Measurements from ENCODE around the gene POP4.

The POP4 gene

DNA sequence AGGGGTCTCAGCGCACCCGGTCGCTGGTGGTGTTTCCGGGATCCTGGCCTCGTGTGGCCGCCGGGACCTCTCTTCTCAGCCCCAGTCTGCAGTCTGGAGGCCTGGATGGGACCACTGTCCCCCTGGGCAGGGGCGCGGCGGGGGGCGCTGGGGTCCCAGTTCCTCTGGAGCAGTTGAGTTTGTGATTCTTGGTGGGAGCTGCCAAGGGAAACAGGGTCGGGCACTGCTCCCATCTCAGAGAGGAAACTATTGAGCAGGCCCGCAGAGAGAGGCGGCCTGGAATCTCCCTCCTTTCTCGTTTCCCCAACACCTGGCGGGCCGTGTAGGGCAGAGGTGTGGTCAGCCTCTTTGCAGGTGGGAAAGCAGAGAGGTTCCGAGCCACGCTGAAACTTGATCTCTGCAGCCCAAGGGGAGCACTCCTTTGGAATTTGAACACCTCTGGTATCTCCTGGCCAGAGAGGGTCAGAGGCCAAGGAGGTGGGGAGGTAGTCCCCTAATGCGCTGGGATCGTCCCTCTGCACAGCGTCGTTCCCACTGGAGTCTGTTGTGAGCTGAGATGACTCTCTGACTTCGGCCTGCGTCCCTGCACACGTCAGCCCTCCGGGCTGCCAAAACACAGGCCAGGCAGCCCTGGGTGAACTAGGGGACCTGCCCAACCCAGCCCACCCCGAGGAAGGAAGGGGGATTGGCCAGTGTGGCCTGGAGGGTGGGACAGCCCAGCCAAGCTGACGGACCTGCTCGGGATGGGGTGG lies 59.9 kb downstream of the POP4 start (continued):
- no peak for TF ChIP-seq ZNF2 (tag by site-specific recombination; IDR thresholded peaks at IDR 0.05)
- TF ChIP-seq, protein P1, sequence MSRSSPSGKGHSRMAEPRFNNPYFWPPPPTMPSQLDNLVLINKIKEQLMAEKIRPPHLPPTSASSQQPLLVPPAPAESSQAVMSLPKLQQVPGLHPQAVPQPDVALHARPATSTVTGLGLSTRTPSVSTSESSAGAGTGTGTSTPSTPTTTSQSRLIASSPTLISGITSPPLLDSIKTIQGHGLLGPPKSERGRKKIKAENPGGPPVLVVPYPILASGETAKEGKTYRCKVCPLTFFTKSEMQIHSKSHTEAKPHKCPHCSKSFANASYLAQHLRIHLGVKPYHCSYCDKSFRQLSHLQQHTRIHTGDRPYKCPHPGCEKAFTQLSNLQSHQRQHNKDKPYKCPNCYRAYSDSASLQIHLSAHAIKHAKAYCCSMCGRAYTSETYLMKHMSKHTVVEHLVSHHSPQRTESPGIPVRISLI (tag by site-specific recombination; IDR thresholded peaks at IDR 0.05) = no peak
- peak; percentile 88 for TF ChIP-seq GLIS1 (tag by site-specific recombination; IDR thresholded peaks at IDR 0.05)
- TF ChIP-seq ZIC2 (tag by site-specific recombination; IDR thresholded peaks at IDR 0.05) = 0 out of 2 replicates have a peak, but pooled peaks have one; percentile 31
- TF ChIP-seq, protein P2, sequence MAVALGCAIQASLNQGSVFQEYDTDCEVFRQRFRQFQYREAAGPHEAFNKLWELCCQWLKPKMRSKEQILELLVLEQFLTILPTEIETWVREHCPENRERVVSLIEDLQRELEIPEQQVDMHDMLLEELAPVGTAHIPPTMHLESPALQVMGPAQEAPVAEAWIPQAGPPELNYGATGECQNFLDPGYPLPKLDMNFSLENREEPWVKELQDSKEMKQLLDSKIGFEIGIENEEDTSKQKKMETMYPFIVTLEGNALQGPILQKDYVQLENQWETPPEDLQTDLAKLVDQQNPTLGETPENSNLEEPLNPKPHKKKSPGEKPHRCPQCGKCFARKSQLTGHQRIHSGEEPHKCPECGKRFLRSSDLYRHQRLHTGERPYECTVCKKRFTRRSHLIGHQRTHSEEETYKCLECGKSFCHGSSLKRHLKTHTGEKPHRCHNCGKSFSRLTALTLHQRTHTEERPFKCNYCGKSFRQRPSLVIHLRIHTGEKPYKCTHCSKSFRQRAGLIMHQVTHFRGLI (tag by site-specific recombination; IDR thresholded peaks at IDR 0.05) = peak; percentile 70
- TF ChIP-seq GLI4 (tag by site-specific recombination; IDR thresholded peaks at IDR 0.05) = 0 out of 2 replicates have a peak, but pooled peaks have one; percentile 1
- peak; percentile 47; the same call in 1 of the 2 replicates for TF ChIP-seq ZNF629 (tag by site-specific recombination; IDR thresholded peaks at IDR 0.05)
- TF ChIP-seq ZNF335 (tag by site-specific recombination; conservative IDR thresholded peaks at IDR 0.05) = peak; percentile 85
- TF ChIP-seq, protein P3, sequence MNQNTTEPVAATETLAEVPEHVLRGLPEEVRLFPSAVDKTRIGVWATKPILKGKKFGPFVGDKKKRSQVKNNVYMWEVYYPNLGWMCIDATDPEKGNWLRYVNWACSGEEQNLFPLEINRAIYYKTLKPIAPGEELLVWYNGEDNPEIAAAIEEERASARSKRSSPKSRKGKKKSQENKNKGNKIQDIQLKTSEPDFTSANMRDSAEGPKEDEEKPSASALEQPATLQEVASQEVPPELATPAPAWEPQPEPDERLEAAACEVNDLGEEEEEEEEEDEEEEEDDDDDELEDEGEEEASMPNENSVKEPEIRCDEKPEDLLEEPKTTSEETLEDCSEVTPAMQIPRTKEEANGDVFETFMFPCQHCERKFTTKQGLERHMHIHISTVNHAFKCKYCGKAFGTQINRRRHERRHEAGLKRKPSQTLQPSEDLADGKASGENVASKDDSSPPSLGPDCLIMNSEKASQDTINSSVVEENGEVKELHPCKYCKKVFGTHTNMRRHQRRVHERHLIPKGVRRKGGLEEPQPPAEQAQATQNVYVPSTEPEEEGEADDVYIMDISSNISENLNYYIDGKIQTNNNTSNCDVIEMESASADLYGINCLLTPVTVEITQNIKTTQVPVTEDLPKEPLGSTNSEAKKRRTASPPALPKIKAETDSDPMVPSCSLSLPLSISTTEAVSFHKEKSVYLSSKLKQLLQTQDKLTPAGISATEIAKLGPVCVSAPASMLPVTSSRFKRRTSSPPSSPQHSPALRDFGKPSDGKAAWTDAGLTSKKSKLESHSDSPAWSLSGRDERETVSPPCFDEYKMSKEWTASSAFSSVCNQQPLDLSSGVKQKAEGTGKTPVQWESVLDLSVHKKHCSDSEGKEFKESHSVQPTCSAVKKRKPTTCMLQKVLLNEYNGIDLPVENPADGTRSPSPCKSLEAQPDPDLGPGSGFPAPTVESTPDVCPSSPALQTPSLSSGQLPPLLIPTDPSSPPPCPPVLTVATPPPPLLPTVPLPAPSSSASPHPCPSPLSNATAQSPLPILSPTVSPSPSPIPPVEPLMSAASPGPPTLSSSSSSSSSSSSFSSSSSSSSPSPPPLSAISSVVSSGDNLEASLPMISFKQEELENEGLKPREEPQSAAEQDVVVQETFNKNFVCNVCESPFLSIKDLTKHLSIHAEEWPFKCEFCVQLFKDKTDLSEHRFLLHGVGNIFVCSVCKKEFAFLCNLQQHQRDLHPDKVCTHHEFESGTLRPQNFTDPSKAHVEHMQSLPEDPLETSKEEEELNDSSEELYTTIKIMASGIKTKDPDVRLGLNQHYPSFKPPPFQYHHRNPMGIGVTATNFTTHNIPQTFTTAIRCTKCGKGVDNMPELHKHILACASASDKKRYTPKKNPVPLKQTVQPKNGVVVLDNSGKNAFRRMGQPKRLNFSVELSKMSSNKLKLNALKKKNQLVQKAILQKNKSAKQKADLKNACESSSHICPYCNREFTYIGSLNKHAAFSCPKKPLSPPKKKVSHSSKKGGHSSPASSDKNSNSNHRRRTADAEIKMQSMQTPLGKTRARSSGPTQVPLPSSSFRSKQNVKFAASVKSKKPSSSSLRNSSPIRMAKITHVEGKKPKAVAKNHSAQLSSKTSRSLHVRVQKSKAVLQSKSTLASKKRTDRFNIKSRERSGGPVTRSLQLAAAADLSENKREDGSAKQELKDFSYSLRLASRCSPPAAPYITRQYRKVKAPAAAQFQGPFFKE (tag by site-specific recombination; IDR thresholded peaks at IDR 0.05; ENCODE audit: borderline replicate concordance) = peak; percentile 94; the same call in 1 of the 2 replicates
- no peak for TF ChIP-seq ZNF521 (tag by site-specific recombination; IDR thresholded peaks at IDR 0.05)
- TF ChIP-seq BCL11A (tag by site-specific recombination; IDR thresholded peaks at IDR 0.05; ENCODE audit: low read depth) = peak; percentile 96
- TF ChIP-seq, protein P4, sequence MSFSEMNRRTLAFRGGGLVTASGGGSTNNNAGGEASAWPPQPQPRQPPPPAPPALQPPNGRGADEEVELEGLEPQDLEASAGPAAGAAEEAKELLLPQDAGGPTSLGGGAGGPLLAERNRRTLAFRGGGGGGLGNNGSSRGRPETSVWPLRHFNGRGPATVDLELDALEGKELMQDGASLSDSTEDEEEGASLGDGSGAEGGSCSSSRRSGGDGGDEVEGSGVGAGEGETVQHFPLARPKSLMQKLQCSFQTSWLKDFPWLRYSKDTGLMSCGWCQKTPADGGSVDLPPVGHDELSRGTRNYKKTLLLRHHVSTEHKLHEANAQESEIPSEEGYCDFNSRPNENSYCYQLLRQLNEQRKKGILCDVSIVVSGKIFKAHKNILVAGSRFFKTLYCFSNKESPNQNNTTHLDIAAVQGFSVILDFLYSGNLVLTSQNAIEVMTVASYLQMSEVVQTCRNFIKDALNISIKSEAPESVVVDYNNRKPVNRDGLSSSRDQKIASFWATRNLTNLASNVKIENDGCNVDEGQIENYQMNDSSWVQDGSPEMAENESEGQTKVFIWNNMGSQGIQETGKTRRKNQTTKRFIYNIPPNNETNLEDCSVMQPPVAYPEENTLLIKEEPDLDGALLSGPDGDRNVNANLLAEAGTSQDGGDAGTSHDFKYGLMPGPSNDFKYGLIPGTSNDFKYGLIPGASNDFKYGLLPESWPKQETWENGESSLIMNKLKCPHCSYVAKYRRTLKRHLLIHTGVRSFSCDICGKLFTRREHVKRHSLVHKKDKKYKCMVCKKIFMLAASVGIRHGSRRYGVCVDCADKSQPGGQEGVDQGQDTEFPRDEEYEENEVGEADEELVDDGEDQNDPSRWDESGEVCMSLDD (tag by site-specific recombination; IDR thresholded peaks at IDR 0.05) = peak; percentile 58

Measured in HEK293 (cell line).